ENCODE data around the gene GIMAP2. TPM values are rescaled to one million over a fixed set of nuclear protein-coding genes. Genes with fewer than 3 reads are reported as not detected.

GIMAP2 gene
- total and polyA plus RNA-seq, 3 donors from 2014 or later: 1.9 to 6.5 (median 2.4) TPM

DNA sequence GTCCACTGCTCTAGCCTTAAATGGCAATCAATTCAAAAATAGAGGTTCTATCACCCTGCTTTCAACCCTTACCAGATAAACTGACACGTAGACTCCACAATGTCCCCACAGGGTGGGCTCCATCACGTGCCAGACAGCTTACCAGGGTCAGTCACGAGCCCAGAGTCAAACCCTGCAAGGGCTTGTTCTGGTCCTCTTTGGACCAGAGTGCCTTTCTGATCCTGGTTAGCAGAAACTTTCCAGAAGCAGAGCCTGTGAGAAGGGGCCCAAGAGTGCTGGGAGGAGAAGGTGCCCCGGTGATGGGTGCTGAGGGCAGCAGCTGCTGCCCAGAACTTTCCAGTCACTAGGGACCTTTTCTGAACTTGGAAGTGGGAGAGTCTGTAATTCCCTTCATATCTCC lies 51.4 kb downstream of the GIMAP2 start:
- no peaks in the 10 kb centered on the region for H3K36me3 ChIP-seq (ENCODE audit: low read depth, missing control alignments)
- no peaks in the 10 kb centered on the region for H3K27me3 ChIP-seq
- no peak overlapping the region for H3K4me3 ChIP-seq
- TF ChIP-seq, protein P1, sequence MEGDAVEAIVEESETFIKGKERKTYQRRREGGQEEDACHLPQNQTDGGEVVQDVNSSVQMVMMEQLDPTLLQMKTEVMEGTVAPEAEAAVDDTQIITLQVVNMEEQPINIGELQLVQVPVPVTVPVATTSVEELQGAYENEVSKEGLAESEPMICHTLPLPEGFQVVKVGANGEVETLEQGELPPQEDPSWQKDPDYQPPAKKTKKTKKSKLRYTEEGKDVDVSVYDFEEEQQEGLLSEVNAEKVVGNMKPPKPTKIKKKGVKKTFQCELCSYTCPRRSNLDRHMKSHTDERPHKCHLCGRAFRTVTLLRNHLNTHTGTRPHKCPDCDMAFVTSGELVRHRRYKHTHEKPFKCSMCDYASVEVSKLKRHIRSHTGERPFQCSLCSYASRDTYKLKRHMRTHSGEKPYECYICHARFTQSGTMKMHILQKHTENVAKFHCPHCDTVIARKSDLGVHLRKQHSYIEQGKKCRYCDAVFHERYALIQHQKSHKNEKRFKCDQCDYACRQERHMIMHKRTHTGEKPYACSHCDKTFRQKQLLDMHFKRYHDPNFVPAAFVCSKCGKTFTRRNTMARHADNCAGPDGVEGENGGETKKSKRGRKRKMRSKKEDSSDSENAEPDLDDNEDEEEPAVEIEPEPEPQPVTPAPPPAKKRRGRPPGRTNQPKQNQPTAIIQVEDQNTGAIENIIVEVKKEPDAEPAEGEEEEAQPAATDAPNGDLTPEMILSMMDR (IDR thresholded peaks at IDR 0.05): no peak
- no peak for TF ChIP-seq POLR2A (IDR thresholded peaks at IDR 0.05)
- no peaks in the 10 kb centered on the region for H3K9me3 ChIP-seq
- intact Hi-C loops (cut with DNase I; ENCODE audit: low total_unique reads): no loop called here
- DNase-seq: no peak
- H3K27ac ChIP-seq: peak overlapping the region; percentile 57
- WGBS, 2 donors: 48 to 55% methylated on average over 4 of the region's 4 CpGs
- H3K4me1 ChIP-seq: no peaks in the 10 kb centered on the region

DNA sequence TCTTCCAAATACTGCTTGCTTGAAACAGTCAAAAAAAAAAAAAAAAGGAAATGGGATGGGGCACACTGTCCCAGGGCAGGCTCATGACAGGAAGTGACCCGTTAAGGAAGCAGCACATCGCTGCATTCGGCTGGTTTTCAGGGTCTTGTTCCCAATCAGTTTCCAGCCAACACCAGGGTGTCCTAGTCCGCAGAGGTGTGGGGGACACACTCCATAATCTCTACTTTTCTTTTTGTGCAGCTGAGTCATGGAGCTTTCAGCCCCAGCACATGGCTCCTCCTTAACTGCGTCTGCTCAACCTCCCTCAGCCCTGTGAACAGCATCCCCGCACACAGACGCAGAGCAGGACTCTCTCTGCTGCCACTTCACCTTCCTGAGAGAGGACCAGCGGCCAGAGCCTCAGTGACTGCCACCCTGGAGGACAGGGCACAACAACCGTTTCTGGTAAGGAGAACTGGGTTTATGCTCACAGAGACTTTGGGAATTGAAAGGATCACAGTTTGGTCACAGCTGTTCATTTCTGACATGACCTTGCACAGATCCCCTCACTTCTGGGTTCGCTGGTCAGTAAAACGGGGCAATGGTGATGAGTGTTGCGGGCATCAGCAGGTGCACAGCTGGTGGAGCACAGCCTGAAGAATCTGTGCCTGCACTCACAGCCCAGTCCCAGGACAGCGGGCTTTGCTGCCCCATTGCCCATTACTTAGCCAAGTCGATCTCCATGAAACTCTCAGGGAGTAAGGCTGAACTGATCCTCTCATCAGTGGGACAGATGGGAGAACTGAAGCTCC lies 52.0 kb downstream of the GIMAP2 start, which contains the start of gene GIMAP5:
Gene GIMAP5 (plus strand): TSS at position 154 of the 791 bp plus-strand sequence. CDS start 3,467 bp downstream, outside the sequence.
- intact Hi-C loops (cut with DNase I; ENCODE audit: low total_unique reads): no loop called here
- Histone ChIP-seq H3K4me1 (no peaks in the 10 kb centered on the region), H3K36me3 (ENCODE audit: low read depth, missing control alignments) (no peaks in the 10 kb centered on the region), H3K9me3 (no peaks in the 10 kb centered on the region), H3K27ac (peak within 1 kb of the TSS; percentile 57), H3K4me3 (peak within 1 kb of the TSS; percentile 19 to 53), H3K27me3 (no peaks in the 10 kb centered on the region)
- 41 to 50% methylated on average over 9 to 14 of the region's 14 CpGs for WGBS, 2 donors
- no peak for TF ChIP-seq POLR2A (IDR thresholded peaks at IDR 0.05)
- TF ChIP-seq, protein P1 (IDR thresholded peaks at IDR 0.05): no peak
- no peak for DNase-seq

DNA sequence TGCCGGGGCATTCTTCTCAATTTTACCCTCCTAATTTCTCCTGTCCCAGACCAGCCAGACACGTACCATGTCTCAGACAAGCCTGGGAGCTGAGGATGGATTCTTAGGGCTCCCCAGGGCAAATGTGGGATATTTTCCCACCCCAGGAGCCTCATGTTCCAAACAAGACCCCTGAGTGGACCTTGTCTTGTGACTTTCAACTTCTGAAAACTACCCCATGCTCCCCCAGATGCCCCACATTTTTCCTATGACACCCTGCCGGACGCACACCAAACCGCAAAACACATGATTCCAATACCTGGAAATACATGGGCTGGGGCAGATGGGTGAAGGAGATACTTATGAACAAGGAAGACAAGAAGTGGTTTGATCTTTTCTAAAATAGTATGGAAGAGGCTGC lies 52.6 kb downstream of the GIMAP2 start:
- Histone ChIP-seq H3K4me3 (peak overlapping the region; percentile 19 to 53), H3K36me3 (ENCODE audit: low read depth, missing control alignments) (no peaks in the 10 kb centered on the region), H3K27me3 (no peaks in the 10 kb centered on the region), H3K27ac (peak overlapping the region; percentile 47 to 57), H3K4me1 (no peaks in the 10 kb centered on the region), H3K9me3 (no peaks in the 10 kb centered on the region)
- intact Hi-C loops (cut with DNase I; ENCODE audit: low total_unique reads): no loop called here
- 73 to 83% methylated on average over 5 of the region's 5 CpGs for WGBS, 2 donors
- TF ChIP-seq POLR2A (IDR thresholded peaks at IDR 0.05): no peak
- TF ChIP-seq, protein P1 (IDR thresholded peaks at IDR 0.05): no peak
- no peak for DNase-seq

DNA sequence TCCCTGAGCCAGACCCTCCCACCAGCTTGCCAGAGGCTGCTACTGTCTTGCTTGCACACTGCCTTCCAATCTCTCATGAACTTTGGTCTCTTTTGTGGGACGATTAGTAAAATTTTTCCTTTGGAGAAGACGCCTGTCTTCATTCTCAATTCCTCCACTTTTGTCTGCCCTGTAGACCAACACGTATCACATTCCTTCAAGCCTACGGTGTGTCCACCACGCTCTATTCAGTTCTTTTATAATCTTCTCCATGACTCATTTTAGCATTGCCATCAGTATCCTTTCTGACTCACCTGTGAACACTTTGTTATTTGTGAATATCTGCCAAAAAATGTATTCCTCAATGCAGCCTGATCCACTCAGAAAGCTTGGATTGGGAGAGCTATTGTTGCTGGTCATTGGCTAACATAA lies 53.1 kb downstream of the GIMAP2 start:
- no peak for DNase-seq
- Histone ChIP-seq H3K27me3 (no peaks in the 10 kb centered on the region), H3K4me3 (peak overlapping the region; percentile 19 to 53), H3K4me1 (no peaks in the 10 kb centered on the region), H3K36me3 (ENCODE audit: low read depth, missing control alignments) (no peaks in the 10 kb centered on the region), H3K27ac (peak overlapping the region; percentile 47 to 57), H3K9me3 (no peaks in the 10 kb centered on the region)
- intact Hi-C loops (cut with DNase I; ENCODE audit: low total_unique reads): no loop called here
- 72 to 74% methylated on average over 5 of the region's 5 CpGs for WGBS, 2 donors
- TF ChIP-seq, protein P1 (IDR thresholded peaks at IDR 0.05): no peak
- TF ChIP-seq POLR2A (IDR thresholded peaks at IDR 0.05): no peak

DNA sequence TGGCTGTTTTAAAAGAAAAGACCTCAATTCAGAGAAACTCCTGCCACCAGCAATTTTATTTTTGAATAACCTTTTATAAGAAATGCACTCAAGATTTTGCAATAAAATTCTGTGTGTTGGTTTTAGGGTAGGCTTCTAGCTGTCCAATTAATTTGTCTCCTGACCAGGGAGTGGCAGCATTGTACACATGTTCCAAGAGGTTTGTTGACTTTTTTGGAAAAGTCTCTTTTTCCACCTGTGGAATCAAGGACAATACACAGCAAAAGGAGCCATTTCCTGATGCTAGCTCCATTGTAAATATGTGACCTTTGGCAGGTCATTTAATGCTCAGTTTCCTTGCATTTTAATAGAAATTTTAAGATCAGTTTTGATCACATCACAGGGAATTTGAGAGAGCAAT lies 53.5 kb downstream of the GIMAP2 start:
- no peaks in the 10 kb centered on the region for H3K9me3 ChIP-seq
- intact Hi-C loops (cut with DNase I; ENCODE audit: low total_unique reads): no loop called here
- H3K36me3 ChIP-seq (ENCODE audit: low read depth, missing control alignments): no peaks in the 10 kb centered on the region
- peak overlapping the region in 1 of 2 donors; percentile 23 for H3K27ac ChIP-seq
- peaks cover 2% of the 10 kb centered on the region for H3K4me1 ChIP-seq
- TF ChIP-seq, protein P1 (IDR thresholded peaks at IDR 0.05): no peak
- TF ChIP-seq POLR2A (IDR thresholded peaks at IDR 0.05): no peak
- no peaks in the 10 kb centered on the region for H3K27me3 ChIP-seq
- no peak for DNase-seq
- no peak overlapping the region for H3K4me3 ChIP-seq
